Ovary (tissue), 3 donors: ENCODE results near the gene PTPRH.

Experiments used
- EP300 ChIP-seq: sonication (generic); formaldehyde crosslinking; IDR thresholded peaks from one replicate; pipeline ENCODE4 v1.6.1; 2017; ENCODE audit warnings: antibody characterized with exemption
- POLR2A ChIP-seq: fragments of 450-650 bp; IDR thresholded peaks from one replicate; pipeline ENCODE4 v1.6.1; 2017; ENCODE audit warnings: antibody characterized with exemption, mild to moderate bottlenecking, moderate library complexity
- TF ChIP-seq, protein P1 (sequence below), 3 donors: fragments of 450-650 bp in 2 of 3; fragments of 200-600 bp in 1 of 3; IDR thresholded peaks; one replicate each; pipeline versions ENCODE4 v1.5.1 to v1.8.0; 2016 to 2022; ENCODE audit warnings: antibody characterized with exemption in 3 of 3, mild to moderate bottlenecking in 1 of 3
- donor health status: DM: no; HTN: no; CAD: no.

DNA sequence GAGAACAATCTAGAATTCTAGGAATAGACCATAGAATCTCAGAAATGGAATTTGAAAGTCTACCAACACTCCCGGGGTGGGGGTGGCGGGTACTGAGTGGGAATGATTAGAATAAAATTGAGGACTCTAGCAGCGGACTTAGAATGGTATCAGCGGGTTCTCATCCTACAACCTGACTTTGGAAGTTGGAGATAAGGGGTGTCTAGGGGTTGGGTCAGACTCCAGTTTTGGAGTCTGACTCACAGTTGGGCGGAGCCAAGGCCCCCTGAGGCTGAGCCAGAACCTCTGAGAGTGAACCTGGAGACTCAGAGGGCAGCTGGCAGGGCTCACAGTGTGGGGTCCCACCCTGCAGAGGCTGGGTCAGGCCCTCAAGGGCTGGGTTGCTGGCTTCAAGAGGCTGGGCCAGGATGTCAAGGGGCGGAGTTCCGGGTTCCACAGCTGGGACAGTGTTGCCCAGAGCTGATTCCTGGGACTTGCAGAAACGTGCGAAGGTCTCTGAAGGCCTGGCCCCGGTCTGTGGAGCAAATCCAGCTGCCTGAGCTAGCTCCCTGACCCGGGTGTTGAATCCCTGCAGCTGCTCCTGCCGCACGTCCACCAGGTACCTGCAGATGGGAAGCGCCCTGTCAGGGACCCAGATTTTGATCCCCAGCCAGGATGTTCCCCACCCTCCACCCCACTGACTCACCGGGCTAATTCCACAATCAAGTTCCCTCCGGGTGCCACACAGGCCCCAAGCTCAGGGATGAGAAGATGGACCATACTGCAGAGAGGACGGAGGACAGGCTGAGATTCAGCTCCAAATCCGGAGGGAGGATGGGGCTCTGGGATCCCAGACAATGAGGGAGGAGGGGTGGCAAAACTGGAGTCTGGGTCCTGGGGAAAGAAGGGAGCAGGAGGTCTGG, 50.2 kb downstream of the PTPRH start:
- TF ChIP-seq, protein P1, sequence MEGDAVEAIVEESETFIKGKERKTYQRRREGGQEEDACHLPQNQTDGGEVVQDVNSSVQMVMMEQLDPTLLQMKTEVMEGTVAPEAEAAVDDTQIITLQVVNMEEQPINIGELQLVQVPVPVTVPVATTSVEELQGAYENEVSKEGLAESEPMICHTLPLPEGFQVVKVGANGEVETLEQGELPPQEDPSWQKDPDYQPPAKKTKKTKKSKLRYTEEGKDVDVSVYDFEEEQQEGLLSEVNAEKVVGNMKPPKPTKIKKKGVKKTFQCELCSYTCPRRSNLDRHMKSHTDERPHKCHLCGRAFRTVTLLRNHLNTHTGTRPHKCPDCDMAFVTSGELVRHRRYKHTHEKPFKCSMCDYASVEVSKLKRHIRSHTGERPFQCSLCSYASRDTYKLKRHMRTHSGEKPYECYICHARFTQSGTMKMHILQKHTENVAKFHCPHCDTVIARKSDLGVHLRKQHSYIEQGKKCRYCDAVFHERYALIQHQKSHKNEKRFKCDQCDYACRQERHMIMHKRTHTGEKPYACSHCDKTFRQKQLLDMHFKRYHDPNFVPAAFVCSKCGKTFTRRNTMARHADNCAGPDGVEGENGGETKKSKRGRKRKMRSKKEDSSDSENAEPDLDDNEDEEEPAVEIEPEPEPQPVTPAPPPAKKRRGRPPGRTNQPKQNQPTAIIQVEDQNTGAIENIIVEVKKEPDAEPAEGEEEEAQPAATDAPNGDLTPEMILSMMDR (IDR thresholded peaks at IDR 0.05): no peak
- TF ChIP-seq POLR2A (no peak), EP300 (no peak)
